WTC11 (cell line): ENCODE data around the gene VAT1. TPM values are rescaled to one million over a fixed set of nuclear protein-coding genes. Genes with fewer than 3 reads are reported as not detected.

Source experiments
- ATAC-seq: fragments of 200-7000 bp; cut with Tn5 transposase; 2 replicates; pipeline ENCODE4 v1.10.0; 2021; ENCODE audit warnings: mild to moderate bottlenecking, moderate library complexity
- CTCF ChIA-PET: fragments of 300-600 bp; sonication (Branson Sonifier 250); formaldehyde crosslinking; loops from one replicate; lab custom pipeline; 2021; ENCODE audit warnings: antibody characterized with exemption; lab: Charles Lee
- POLR2A ChIA-PET: fragments of 350-600 bp; sonication (Branson Sonifier 250); formaldehyde crosslinking; loops from one replicate; lab custom pipeline; 2021; ENCODE audit warnings: antibody characterized with exemption; lab: Charles Lee
- DNase-seq: peaks from one replicate; pipeline ENCODE4 v3.0.0; 2021; ENCODE audit warnings: low spot score
- H3K27ac Mint-ChIP-seq: 2 replicates; pipeline ENCODE4 v1.8.0; 2021; ENCODE audit warnings: mixed read lengths
- H3K27me3 Mint-ChIP-seq: 2 replicates; pipeline ENCODE4 v1.8.0; 2021; ENCODE audit warnings: low read depth, mild to moderate bottlenecking, moderate library complexity, mixed read lengths
- H3K36me3 Mint-ChIP-seq: 2 replicates; pipeline ENCODE4 v1.8.0; 2021; ENCODE audit warnings: mixed read lengths
- H3K4me1 Mint-ChIP-seq: 2 replicates; pipeline ENCODE4 v1.8.0; 2022; ENCODE audit warnings: mixed read lengths
- H3K4me3 Mint-ChIP-seq: 2 replicates; pipeline ENCODE4 v1.8.0; 2021; ENCODE audit warnings: mild to moderate bottlenecking, moderate library complexity, mixed read lengths
- H3K9me3 Mint-ChIP-seq: 2 replicates; pipeline ENCODE4 v1.8.0; 2021; ENCODE audit warnings: mixed read lengths
- ATF6 ChIP-seq: sonication (generic); formaldehyde crosslinking; IDR thresholded peaks from 2 replicates; pipeline ENCODE4 v1.8.1; 2023; ENCODE audit warnings: mild to moderate bottlenecking, missing genetic modification reagents
- GABPB1 ChIP-seq: sonication (generic); formaldehyde crosslinking; IDR thresholded peaks from 2 replicates; pipeline ENCODE4 v1.8.1; 2023; ENCODE audit warnings: mild to moderate bottlenecking, missing genetic modification reagents
- GRHL2 ChIP-seq: fragments of 250-450 bp; sonication (Bioruptor Pico); IDR thresholded peaks from 2 replicates; pipeline ENCODE4 v1.8.0; 2022; ENCODE audit warnings: mild to moderate bottlenecking, moderate library complexity; ENCODE audit not compliant: insufficient replicate concordance, severe bottlenecking
- MAX ChIP-seq: sonication (generic); formaldehyde crosslinking; IDR thresholded peaks from 2 replicates; pipeline ENCODE4 v1.8.0; 2022; ENCODE audit warnings: mild to moderate bottlenecking, missing genetic modification reagents
- MXD4 ChIP-seq: fragments of 250-450 bp; sonication (Bioruptor Pico); IDR thresholded peaks from 2 replicates; pipeline ENCODE4 v1.8.0; 2021; ENCODE audit warnings: mild to moderate bottlenecking, moderate library complexity, borderline replicate concordance
- NFYB ChIP-seq: sonication (generic); formaldehyde crosslinking; conservative IDR thresholded peaks from 2 replicates; pipeline ENCODE4 v1.8.0; 2022; ENCODE audit warnings: low read depth, missing genetic modification reagents
- SMAD3 ChIP-seq: sonication (generic); formaldehyde crosslinking; IDR thresholded peaks from 2 replicates; pipeline ENCODE4 v1.8.0; 2022; ENCODE audit warnings: missing genetic modification reagents, mild to moderate bottlenecking, borderline replicate concordance
- STAT6 ChIP-seq: sonication (generic); formaldehyde crosslinking; conservative IDR thresholded peaks from 2 replicates; pipeline ENCODE4 v1.8.1; 2023; ENCODE audit warnings: mild to moderate bottlenecking, low read depth, missing genetic modification reagents, moderate library complexity
- total RNA-seq: library from RNA; stranded (reverse); gene quantifications from 3 replicates; pipeline ENCODE4 v1.2.3, GENCODE V29; 2021
- TF ChIP-seq, protein P1 (sequence below): fragments of 250-450 bp; sonication (Bioruptor Pico); IDR thresholded peaks from 2 replicates; pipeline ENCODE4 v1.9.0; 2021; ENCODE audit warnings: mild to moderate bottlenecking

VAT1 gene
- total RNA-seq, 1 experiment from 2014 or later, result 298 TPM

DNA sequence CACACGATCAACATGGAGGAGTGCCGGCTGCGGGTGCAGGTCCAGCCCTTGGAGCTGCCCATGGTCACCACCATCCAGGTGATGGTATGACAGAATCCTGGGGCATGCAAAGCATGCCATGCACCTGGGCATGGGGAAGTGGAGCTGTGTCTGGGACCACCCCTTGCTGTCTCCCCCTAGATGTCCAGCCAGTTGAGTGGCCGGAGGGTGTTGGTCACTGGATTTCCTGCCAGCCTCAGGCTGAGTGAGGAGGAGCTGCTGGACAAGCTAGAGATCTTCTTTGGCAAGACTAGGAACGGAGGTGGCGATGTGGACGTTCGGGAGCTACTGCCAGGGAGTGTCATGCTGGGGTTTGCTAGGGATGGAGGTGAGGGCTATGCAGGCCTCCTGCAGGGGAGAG is 8.9 kb downstream of the VAT1 start (continued):
- TF ChIP-seq STAT6 (CRISPR knock-in tag), result no peak
- TF ChIP-seq, protein P1, sequence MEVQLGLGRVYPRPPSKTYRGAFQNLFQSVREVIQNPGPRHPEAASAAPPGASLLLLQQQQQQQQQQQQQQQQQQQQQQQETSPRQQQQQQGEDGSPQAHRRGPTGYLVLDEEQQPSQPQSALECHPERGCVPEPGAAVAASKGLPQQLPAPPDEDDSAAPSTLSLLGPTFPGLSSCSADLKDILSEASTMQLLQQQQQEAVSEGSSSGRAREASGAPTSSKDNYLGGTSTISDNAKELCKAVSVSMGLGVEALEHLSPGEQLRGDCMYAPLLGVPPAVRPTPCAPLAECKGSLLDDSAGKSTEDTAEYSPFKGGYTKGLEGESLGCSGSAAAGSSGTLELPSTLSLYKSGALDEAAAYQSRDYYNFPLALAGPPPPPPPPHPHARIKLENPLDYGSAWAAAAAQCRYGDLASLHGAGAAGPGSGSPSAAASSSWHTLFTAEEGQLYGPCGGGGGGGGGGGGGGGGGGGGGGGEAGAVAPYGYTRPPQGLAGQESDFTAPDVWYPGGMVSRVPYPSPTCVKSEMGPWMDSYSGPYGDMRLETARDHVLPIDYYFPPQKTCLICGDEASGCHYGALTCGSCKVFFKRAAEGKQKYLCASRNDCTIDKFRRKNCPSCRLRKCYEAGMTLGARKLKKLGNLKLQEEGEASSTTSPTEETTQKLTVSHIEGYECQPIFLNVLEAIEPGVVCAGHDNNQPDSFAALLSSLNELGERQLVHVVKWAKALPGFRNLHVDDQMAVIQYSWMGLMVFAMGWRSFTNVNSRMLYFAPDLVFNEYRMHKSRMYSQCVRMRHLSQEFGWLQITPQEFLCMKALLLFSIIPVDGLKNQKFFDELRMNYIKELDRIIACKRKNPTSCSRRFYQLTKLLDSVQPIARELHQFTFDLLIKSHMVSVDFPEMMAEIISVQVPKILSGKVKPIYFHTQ, result no peak
- TF ChIP-seq MAX (CRISPR knock-in tag), result no peak
- TF ChIP-seq SMAD3 (CRISPR knock-in tag), result no peak
- no peak for TF ChIP-seq ATF6 (CRISPR knock-in tag)

GRCh38 chr17:43011728-43012472 is 10.3 kb downstream of the VAT1 start:
- Mint-ChIP-seq H3K27me3 (no peaks in the 10 kb centered on the region), H3K9me3 (no peaks in the 10 kb centered on the region), H3K4me1 (peaks cover 32% of the 10 kb centered on the region), H3K36me3 (peaks cover 14% of the 10 kb centered on the region), H3K27ac (peak overlapping the region; percentile 78; the same call in 1 of the 2 replicates), H3K4me3 (no peak overlapping the region)
- TF ChIP-seq NFYB (CRISPR knock-in tag) (0 out of 2 replicates have a peak, but pooled peaks have one; percentile 9), GRHL2 (CRISPR knock-in tag) (no peak)
- POLR2A ChIA-PET, result interaction anchor here (0.6 to 1.8 kb wide), 2 partner anchors 14 to 54 kb away, joined by 3 to 6 read pairs; no protein-coding TSS in a partner anchor
- CTCF ChIA-PET, result interaction anchor here (4.3 kb wide), 1 partner anchor 14 kb away, joined by 19 read pairs; the partner anchor contains the start of gene RPL27
- DNase-seq, result no peak
- ATAC-seq, result no peak

DNA sequence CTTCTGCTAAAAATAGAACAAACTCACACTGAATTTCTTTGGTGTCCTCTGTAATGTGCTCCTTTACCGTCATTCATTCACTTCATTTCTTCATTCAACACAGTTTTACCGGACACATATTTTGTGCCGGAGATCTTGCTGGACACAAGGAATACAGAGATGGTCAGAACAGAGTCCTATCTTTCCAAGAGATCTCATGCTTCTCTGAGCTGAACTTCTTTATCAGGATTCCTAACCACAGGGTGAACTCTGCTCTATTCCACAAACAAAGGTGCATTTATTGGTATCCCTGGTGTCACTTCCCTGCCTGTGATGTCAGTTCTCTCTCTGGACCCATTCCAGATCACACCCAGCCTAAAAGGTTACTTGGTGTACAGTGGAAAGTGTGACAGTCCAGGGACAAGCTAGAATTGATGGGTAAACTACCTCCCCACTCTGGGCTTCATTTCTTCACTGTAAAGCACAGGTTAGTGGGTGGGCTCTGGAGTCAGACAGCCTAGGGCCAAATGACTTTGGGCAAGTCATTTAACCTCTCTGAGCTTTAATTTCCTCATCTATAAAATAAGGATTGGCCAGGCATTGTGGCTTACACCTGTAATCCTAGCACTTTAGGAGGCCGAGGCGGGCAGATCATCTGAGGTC is 11.4 kb downstream of the VAT1 start:
- TF ChIP-seq GABPB1 (0 out of 2 replicates have a peak, but pooled peaks have one; percentile 61), MXD4 (CRISPR knock-in tag) (no peak)
- ATAC-seq, result no peak
- H3K27ac Mint-ChIP-seq, result no peak overlapping the region

More for the DNA sequence above, 11.4 kb downstream of the VAT1 start:
- DNase-seq, result no peak
- Mint-ChIP-seq H3K36me3 (peaks cover 10% of the 10 kb centered on the region), H3K27me3 (no peaks in the 10 kb centered on the region), H3K4me1 (peaks cover 36% of the 10 kb centered on the region), H3K4me3 (no peak overlapping the region), H3K9me3 (no peaks in the 10 kb centered on the region)
- CTCF ChIA-PET, result interaction anchor here (0.7 to 4.3 kb wide), 2 partner anchors 13 kb away, joined by 5 to 19 read pairs; partner anchors contain the start of gene RPL27
- POLR2A ChIA-PET, result no interaction called here
